Measurements from ENCODE around the gene NFAM1.

Gene NFAM1

GRCh38 chr22:42353883-42354727 lies 78.1 kb downstream of the NFAM1 start:
- Histone ChIP-seq H3F3A (ENCODE audit: low read depth) (no peaks in the 10 kb centered on the region), H2AFZ (ENCODE audit: low read length) (no peak overlapping the region), H3K4me2 (ENCODE audit: low read depth, low read length, poor library complexity, severe bottlenecking) (no peak overlapping the region), H3K27me3 (ENCODE audit: insufficient read depth, low read length, poor library complexity, severe bottlenecking) (no peaks in the 10 kb centered on the region), H3K4me1 (ENCODE audit: insufficient read depth, low read length, poor library complexity, severe bottlenecking) (peaks cover 4% of the 10 kb centered on the region), H3K4me3 (ENCODE audit: low read length, poor library complexity, severe bottlenecking) (no peak overlapping the region), H3K36me3 (ENCODE audit: insufficient read depth, low read length) (no peaks in the 10 kb centered on the region), H4K20me1 (ENCODE audit: insufficient read depth, low read length, poor library complexity, severe bottlenecking) (no peaks in the 10 kb centered on the region), H3K9me2 (replicated peaks; ENCODE audit: low read depth, low read length) (no peaks in the 10 kb centered on the region), H3K79me2 (ENCODE audit: insufficient read depth, low read length) (no peaks in the 10 kb centered on the region), H3K9me3 (ENCODE audit: insufficient read depth, low read depth, low read length) (no peaks in the 10 kb centered on the region), H3K9ac (ENCODE audit: low read depth, low read length, poor library complexity, severe bottlenecking) (no peak overlapping the region)
- TF ChIP-seq EZH2phosphoT487 (IDR thresholded peaks at IDR 0.05; ENCODE audit: borderline replicate concordance) (no peak), CTCF (conservative IDR thresholded peaks at IDR 0.05; ENCODE audit: low read length) (no peak)

- TF ChIP-seq EZH2phosphoT487 (IDR thresholded peaks at IDR 0.05; ENCODE audit: borderline replicate concordance): no peak
- TF ChIP-seq CTCF (conservative IDR thresholded peaks at IDR 0.05; ENCODE audit: low read length): no peak
- no peak overlapping the region for H3K4me2 ChIP-seq (ENCODE audit: low read depth, low read length, poor library complexity, severe bottlenecking)
- H3K4me3 ChIP-seq (ENCODE audit: low read length, poor library complexity, severe bottlenecking): no peak overlapping the region
Observed at GRCh38 chr22:42350373-42350772, 81.8 kb downstream of the NFAM1 start.

GRCh38 chr22:42347281-42347824 lies 84.8 kb downstream of the NFAM1 start:
- H4K20me1 ChIP-seq (ENCODE audit: insufficient read depth, low read length, poor library complexity, severe bottlenecking): no peaks in the 10 kb centered on the region
- peaks cover 12% of the 10 kb centered on the region for H3K4me1 ChIP-seq (ENCODE audit: insufficient read depth, low read length, poor library complexity, severe bottlenecking)
- H3K36me3 ChIP-seq (ENCODE audit: insufficient read depth, low read length): no peaks in the 10 kb centered on the region
- H3K79me2 ChIP-seq (ENCODE audit: insufficient read depth, low read length): peaks cover 9% of the 10 kb centered on the region; the same call in 1 of the 2 replicates
- no peaks in the 10 kb centered on the region for H3K9me2 ChIP-seq (replicated peaks; ENCODE audit: low read depth, low read length)
- TF ChIP-seq CTCF (conservative IDR thresholded peaks at IDR 0.05; ENCODE audit: low read length) (no peak), EZH2phosphoT487 (IDR thresholded peaks at IDR 0.05; ENCODE audit: borderline replicate concordance) (no peak)
- H3K4me2 ChIP-seq (ENCODE audit: low read depth, low read length, poor library complexity, severe bottlenecking): no peak overlapping the region
- no peaks in the 10 kb centered on the region for H3K27me3 ChIP-seq (ENCODE audit: insufficient read depth, low read length, poor library complexity, severe bottlenecking)
- no peak overlapping the region for H3K9ac ChIP-seq (ENCODE audit: low read depth, low read length, poor library complexity, severe bottlenecking)
- H3K9me3 ChIP-seq (ENCODE audit: insufficient read depth, low read depth, low read length): no peaks in the 10 kb centered on the region
- no peak overlapping the region for H3K4me3 ChIP-seq (ENCODE audit: low read length, poor library complexity, severe bottlenecking)
- H2AFZ ChIP-seq (ENCODE audit: low read length): no peak overlapping the region
- H3F3A ChIP-seq (ENCODE audit: low read depth): no peaks in the 10 kb centered on the region

More at GRCh38 chr22:42350373-42350772, 81.8 kb downstream of the NFAM1 start:
- no peak overlapping the region for H2AFZ ChIP-seq (ENCODE audit: low read length)
- no peaks in the 10 kb centered on the region for H3K9me3 ChIP-seq (ENCODE audit: insufficient read depth, low read depth, low read length)
- H3K9me2 ChIP-seq (replicated peaks; ENCODE audit: low read depth, low read length): no peaks in the 10 kb centered on the region
- no peaks in the 10 kb centered on the region for H3F3A ChIP-seq (ENCODE audit: low read depth)
- no peaks in the 10 kb centered on the region for H3K79me2 ChIP-seq (ENCODE audit: insufficient read depth, low read length)
- no peaks in the 10 kb centered on the region for H4K20me1 ChIP-seq (ENCODE audit: insufficient read depth, low read length, poor library complexity, severe bottlenecking)
- no peak overlapping the region for H3K9ac ChIP-seq (ENCODE audit: low read depth, low read length, poor library complexity, severe bottlenecking)
- peaks cover 4% of the 10 kb centered on the region for H3K4me1 ChIP-seq (ENCODE audit: insufficient read depth, low read length, poor library complexity, severe bottlenecking)
- no peaks in the 10 kb centered on the region for H3K36me3 ChIP-seq (ENCODE audit: insufficient read depth, low read length)
- no peaks in the 10 kb centered on the region for H3K27me3 ChIP-seq (ENCODE audit: insufficient read depth, low read length, poor library complexity, severe bottlenecking)

Measured in Loucy (cell line).